H1 (cell line): ENCODE results near the gene VPS35. TPM values are rescaled to one million over a fixed set of nuclear protein-coding genes. Genes with fewer than 3 reads are reported as not detected.

Source experiments
- GTF2F1 ChIP-seq: IDR thresholded peaks from 2 replicates; pipeline ENCODE4 v1.6.1; 2012; ENCODE audit warnings: low read depth, low read length, improper control_type of control experiment, borderline replicate concordance
- HDAC2 ChIP-seq, 2 experiments: fragments of 300-600 bp in 1 of 2; sonication (generic) in 1 of 2; IDR thresholded peaks; 2 replicates each; pipeline ENCODE4 v1.6.1; 2011 to 2012; ENCODE audit warnings: low read depth in 2 of 2, low read length in 2 of 2, mild to moderate bottlenecking in 2 of 2, moderate library complexity in 2 of 2, borderline replicate concordance in 1 of 2, inconsistent platforms in 1 of 2
- NRF1 ChIP-seq: IDR thresholded peaks from 2 replicates; pipeline ENCODE4 v1.6.1; 2011; ENCODE audit warnings: mild to moderate bottlenecking, low read depth, low read length, improper control_type of control experiment
- PHF8 ChIP-seq: fragments of 200-600 bp; sonication (generic); conservative IDR thresholded peaks from 2 replicates; pipeline ENCODE4 v1.7.1; 2012; ENCODE audit warnings: low read depth, mild to moderate bottlenecking, inconsistent platforms, low read length, moderate library complexity
- RAD21 ChIP-seq, 2 experiments: IDR thresholded peaks in 1 of 2; conservative IDR thresholded peaks in 1 of 2; 2 replicates each; pipeline ENCODE4 v1.6.1; 2011; ENCODE audit warnings: low read depth in 2 of 2, low read length in 2 of 2, improper control_type of control experiment in 1 of 2, inconsistent platforms in 1 of 2, mild to moderate bottlenecking in 1 of 2, moderate library complexity in 1 of 2
- polyA plus RNA-seq, 7 experiments: library from polyadenylated mRNA; depleted of rRNA in 3 of 7; stranded (reverse) in 5 of 7; unstranded in 2 of 7; fragments of >200 nt in 5 of 7; fragments of 200-250 nt in 2 of 7; gene quantifications; 1 replicate in 5 of 7; 2 replicates in 1 of 7; 4 replicates in 1 of 7; pipeline versions ENCODE4 v1.2.1 to v1.2.3, GENCODE V29; 2011 to 2013; ENCODE audit warnings: missing spikeins in 2 of 7, mixed read lengths in 2 of 7
- total RNA-seq: library from RNA; stranded (reverse); fragmentation: NEBNext Ultra II Directional; extraction: Animal tissue kit (Norgen Biotek cat#: 25700); gene quantifications from 2 replicates; pipeline ENCODE4 v1.2.1, GENCODE V29; 2021
- TF ChIP-seq, protein P1 (sequence below): IDR thresholded peaks from 2 replicates; pipeline ENCODE4 v1.6.1; 2012; ENCODE audit warnings: inconsistent platforms
- TF ChIP-seq, protein P2 (sequence below): IDR thresholded peaks from 2 replicates; pipeline ENCODE4 v1.6.1; 2011; ENCODE audit warnings: low read length, improper control_type of control experiment

VPS35 gene
- total and polyA plus RNA-seq, 2 of the 8 experiments (the other 6 are each of a cell fraction or from before 2014, with no cell fraction given): 10.3 to 66.9 TPM

DNA sequence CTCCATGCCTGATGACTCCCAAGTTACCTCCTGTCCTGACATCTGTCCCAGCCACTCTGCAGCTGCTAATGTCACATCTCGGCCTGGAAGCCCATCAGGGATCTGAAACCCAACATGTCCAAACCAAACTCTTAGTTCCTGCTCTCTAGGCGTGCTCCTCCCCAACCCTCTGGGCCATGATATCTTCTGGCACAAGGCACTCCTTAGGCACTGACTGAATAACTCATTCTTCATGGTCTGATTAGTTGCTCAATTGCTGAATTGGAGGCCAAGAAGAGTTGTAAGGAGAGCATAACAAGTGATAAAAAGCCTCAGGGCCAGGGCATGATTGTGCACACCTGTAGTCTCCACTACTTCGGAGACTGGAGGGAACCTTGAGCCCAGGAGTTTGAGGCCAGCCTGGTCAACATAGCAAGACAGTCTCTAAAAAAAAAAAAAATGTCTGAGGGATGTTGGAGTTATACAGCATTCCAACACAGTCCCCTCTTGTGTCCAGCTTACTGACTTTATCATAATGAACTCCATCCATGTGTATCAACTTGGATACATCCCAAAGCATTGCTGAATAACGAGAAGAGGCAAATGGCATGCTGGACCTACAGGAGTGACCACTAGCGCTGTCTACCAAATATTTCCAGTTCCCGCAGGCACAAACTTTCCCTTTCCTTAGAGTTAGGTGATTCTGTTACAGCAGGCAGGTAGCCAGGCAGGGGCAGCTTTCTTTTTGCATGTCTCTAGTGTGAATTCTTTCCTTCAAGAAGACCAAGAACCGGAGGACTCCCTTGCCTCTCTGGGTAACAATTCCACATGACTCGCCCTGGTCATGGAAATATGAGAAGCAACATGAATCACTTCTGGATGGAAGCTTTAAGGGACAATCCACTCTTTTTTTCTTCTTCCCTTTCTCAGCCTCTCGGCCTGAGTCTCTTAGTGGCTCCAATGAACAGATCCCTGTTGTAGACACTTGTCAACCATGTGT, 49.7 kb downstream of the VPS35 start (continued):
- TF ChIP-seq, protein P1, sequence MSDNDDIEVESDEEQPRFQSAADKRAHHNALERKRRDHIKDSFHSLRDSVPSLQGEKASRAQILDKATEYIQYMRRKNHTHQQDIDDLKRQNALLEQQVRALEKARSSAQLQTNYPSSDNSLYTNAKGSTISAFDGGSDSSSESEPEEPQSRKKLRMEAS: no peak
- TF ChIP-seq PHF8 (no peak), NRF1 (no peak), RAD21 (IDR thresholded peaks at IDR 0.05 in 1 of 2, conservative IDR thresholded peaks at IDR 0.05 in 1 of 2; ENCODE audit: low read depth in 2 of 2, low read length in 2 of 2) (no peak), GTF2F1 (no peak), HDAC2 (IDR thresholded peaks at IDR 0.05; ENCODE audit: borderline replicate concordance in 1 of 2, low read depth in 2 of 2, low read length in 2 of 2) (no peak)
- TF ChIP-seq, protein P2, sequence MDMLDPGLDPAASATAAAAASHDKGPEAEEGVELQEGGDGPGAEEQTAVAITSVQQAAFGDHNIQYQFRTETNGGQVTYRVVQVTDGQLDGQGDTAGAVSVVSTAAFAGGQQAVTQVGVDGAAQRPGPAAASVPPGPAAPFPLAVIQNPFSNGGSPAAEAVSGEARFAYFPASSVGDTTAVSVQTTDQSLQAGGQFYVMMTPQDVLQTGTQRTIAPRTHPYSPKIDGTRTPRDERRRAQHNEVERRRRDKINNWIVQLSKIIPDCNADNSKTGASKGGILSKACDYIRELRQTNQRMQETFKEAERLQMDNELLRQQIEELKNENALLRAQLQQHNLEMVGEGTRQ: no peak
